Measurements from ENCODE around the gene ITGAX. TPM values are rescaled to one million over a fixed set of nuclear protein-coding genes. Genes with fewer than 3 reads are reported as not detected.

The ITGAX gene
- total RNA-seq, 1 donor from 2014 or later = 36.4 TPM

DNA sequence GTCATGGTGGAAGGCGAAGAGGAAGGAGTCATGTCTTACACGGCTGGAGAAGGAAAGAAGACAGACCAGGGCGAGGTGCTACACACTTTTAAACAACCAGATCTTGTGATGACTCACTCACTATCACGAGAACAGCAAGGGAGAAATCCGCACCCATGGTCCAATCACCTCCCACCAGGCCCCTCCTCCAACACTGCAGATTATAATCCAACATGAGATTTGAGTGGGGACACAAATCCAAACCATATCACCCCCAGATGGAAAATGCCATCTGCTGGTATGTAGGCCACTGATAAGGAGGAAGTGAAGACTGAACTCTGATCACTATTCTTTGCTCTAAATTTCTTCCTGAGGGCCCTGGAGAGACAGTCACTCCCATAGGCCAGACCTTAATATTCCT, 7.5 kb upstream of the ITGAX start:
- DNase-seq (ENCODE audit: low spot score) = no peak

DNA sequence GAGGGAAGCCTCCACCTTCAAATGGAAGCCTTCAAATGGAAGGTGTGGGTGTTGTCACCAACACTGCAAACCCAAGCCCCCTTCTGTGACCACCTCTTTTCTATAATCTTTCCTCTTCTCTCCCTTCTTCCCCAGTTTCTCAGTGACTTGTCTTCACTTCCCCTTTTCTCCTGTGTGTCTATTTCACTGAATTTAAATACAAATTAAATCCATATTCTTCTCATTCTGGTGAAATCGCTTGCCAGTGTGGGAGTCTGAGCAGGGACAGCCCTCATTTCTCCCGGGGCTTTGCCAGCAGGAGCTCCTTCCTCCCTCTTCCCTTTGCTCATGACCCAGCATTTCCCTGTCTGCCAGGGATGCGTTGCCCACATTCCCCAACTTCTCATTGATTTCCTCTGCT, 6.4 kb upstream of the ITGAX start:
- DNase-seq (ENCODE audit: low spot score) = no peak

DNA sequence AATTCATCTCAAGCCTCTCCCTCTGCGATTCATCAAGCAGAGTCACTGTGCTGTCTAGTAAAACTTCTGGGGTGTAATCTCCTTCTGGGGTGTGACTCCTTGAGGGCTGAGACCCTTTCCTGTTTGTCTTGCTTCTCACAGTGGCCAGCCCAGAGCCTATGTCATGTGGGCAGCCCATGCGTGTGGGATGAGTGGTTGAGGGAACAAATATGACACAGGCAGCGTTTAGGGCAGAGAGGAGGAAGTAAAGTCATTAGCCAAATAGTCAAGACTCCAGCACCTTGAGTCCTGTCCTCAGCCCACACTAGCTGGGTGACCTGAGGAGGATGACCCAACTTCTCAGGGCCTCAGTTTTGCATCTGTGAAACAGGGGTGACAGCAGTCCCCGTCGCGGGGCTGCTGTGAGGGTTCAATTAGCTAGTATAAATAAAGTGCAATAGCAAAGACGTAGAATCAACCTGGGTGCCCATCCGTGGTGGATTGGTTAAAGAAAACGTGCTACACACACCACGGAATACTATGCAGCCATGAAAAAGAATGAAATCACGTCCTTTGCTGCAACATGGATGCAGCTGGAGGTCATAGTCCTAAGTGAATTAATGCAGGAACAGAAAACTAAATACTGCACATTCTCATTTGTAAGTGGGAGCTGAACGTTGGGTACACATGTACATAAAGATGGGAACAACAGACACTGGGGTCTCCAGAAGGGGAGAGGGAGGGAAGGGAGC, 4.5 kb upstream of the ITGAX start:
- no peak for DNase-seq (ENCODE audit: low spot score)

DNA sequence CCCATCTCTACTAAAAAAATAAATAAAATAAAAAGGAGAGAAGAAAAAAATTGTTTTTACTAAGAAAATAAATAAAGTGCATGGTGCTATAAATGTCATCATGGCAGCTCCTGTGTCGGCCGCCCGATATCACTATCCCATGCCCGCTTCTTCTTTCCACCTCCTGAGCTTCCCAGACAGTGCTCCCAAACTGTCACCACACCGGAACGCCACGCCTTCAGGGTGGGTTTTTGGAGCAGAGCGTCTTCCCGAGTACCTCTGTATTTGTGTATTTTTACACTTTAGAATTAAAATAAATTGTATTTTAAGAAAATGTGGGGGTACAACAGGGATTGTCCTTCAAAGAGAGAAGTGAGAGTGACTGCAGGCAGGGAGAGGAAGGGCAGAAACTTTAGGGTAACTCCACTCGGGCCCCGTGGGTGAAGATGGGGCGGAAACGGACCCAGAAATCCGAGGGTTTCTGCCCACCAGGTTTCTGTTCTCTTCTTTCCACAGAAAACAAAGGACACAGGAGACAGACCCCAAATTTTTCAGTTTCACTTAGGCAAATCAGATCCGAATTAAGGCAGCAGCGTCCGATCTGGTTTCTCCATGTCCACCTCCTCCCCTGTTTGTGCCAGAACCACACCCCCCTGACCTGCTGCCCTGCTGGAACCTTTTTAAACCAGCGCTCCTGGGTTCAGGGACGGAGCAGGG, 3.6 kb upstream of the ITGAX start:
- DNase-seq (ENCODE audit: low spot score) = no peak

DNA sequence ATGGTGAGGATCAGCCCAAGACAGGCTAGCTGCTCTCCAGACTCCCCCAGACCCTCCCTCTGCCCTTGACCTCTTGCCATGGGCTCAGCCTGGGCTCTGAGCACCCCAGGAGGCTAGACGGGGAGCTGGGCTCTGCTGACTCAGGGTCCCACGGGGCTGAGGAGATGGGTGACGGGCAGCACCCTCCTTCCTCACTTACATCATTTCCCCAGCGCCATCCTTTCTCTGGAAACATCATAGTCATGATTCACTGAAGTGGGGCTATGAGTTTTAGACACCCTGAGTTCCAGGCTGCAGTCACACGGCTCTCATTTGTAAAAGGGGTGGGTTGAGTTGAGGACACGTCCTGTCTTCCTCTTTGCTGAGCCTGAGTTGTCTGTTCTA, 3.0 kb upstream of the ITGAX start:
- DNase-seq (ENCODE audit: low spot score) = no peak

DNA sequence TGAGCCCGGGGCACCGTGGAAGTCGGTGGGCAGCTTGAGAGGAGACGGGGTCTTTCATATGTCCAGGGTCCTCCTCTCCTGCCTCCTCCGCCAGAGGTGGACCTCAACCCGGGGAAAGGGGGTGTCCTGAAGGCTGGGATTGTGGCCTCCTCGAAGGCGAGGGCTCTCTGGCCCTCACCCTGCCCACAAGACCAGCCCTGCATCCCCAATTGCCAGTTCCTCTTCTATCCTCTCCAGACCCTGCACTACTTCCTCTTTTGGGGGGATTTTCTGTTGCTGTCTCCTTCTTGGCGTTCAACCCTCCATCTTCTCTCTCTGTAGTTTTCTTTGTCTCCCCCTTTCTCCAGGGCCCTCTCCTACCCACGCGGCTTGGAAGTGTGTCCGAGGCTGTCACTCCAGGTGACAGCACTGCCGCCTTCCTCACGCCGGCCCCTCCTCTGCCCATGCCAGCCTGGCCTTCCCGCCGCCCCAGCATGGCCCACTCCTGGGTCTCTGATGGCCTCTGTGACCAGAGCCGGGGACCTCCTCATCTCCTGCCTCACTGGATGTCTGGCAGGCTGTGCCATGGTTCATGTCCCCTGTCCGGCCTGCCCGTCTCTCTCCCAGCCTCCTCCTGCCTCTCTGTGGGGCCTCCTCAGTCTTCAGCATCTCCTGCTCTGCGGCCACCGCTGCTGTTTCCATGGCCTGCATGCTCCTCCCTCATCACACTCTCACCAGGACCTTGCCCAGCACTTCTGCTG, 2.4 kb upstream of the ITGAX start:
- no peak for DNase-seq (ENCODE audit: low spot score)

DNA sequence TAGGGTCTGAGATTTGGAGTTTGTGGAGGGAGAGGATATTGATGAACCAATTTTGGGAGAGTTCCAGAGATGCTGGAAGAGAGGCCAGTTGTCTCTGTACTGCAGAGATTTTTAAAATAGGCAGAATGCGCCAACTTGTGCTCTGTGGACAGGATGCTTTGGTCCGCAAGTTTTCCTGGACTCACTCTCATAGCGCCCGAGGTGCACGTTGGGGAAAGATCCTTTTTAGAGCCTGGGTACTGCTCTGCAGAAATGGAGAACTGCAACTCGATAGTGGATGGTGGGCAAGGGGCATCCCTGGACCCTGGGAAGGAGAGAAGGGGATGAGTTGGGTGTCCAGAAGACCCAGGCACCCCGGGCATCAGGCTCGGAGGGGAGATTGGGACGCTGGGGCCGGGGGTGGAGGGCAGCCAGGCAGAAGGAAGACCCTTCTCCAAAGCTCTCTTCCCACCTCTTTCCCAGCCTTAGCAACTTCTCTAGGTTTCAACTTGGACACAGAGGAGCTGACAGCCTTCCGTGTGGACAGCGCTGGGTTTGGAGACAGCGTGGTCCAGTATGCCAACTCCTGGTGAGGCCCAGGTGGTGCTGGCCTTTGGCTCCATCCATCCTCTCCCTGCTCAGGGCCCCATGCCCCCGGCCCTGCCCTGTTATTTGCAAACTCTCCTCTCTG, 590 bp downstream of the ITGAX start:
- DNase-seq (ENCODE audit: low spot score) = peak; percentile 81

DNA sequence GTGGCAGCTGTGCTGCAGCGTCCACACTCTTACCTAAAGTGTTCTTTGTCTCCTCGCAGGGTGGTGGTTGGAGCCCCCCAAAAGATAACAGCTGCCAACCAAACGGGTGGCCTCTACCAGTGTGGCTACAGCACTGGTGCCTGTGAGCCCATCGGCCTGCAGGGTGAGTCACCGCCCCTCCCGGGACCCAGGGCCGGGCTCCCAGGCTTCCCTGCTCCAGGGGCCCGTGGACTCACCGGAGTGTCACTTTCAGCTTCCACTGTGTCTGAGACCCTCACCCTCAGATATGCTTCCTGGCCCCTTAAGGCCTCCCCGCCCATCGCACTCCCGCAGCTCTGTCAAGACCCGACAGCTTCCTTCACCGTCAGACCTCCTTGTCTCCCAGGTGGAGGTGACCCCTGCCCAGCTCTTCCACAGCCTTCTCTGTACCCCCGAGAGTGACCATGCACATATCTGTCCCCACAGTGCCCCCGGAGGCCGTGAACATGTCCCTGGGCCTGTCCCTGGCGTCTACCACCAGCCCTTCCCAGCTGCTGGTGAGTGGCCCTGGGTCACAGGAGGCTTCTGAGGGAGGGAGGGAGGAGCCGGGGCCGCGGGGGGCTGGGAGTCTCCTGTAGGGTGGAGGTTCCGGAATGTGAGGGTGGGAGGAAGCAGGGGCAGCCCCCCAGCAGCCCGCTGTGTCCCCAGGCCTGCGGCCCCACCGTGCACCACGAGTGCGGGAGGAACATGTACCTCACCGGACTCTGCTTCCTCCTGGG, 1.8 kb downstream of the ITGAX start:
- DNase-seq (ENCODE audit: low spot score) = no peak

DNA sequence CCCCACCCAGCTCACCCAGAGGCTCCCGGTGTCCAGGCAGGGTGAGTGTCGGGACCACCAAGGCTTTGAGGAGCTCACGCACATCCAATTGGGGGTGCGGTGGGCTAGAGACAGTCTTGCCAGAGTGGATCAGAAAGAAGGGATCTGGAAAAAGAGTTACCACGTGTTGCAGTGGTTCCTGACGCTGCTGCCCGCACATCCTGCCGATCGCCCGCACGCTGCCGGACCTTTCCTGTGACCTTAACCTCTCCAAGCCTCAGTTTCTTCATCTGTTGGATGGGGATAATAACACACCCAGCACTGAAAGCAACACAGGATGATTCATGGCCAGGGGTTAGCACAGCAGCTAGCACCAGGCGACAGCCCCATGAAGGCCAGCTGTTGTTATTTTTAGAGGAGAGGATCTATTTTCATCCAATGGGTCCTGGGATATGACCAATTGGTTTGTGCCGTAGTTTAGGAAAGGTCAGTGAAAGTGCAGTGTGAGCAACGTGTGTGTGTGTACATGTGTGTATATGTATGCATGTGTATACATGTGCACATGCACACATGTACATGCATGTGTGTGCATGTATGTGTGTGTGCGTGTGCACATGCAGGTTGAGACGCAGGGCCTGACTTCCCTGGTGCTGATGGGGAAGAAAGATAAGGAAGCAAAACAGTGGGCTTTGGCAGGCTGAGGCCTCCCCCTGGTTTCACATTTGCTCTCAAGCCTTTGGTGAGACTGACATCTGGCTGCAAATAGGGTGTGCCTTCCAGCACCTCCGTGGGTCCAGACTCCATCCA, 2.5 kb downstream of the ITGAX start:
- DNase-seq (ENCODE audit: low spot score) = no peak

DNA sequence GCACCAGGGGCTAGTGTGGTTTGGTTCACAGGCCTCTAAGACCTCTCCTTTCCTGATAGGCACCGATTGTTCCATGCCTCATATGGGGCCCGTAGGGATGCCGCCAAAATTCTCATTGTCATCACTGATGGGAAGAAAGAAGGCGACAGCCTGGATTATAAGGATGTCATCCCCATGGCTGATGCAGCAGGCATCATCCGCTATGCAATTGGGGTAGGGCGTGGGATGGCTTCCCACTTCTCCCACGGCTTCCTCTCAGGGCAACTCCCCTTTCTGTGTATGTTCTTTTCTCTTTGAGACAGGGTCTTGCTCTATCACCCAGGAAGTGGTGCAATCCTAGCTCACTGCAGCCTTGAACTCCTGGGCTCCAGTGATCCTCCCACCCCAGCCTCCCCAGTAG, 5.3 kb downstream of the ITGAX start:
- no peak for DNase-seq (ENCODE audit: low spot score)

DNA sequence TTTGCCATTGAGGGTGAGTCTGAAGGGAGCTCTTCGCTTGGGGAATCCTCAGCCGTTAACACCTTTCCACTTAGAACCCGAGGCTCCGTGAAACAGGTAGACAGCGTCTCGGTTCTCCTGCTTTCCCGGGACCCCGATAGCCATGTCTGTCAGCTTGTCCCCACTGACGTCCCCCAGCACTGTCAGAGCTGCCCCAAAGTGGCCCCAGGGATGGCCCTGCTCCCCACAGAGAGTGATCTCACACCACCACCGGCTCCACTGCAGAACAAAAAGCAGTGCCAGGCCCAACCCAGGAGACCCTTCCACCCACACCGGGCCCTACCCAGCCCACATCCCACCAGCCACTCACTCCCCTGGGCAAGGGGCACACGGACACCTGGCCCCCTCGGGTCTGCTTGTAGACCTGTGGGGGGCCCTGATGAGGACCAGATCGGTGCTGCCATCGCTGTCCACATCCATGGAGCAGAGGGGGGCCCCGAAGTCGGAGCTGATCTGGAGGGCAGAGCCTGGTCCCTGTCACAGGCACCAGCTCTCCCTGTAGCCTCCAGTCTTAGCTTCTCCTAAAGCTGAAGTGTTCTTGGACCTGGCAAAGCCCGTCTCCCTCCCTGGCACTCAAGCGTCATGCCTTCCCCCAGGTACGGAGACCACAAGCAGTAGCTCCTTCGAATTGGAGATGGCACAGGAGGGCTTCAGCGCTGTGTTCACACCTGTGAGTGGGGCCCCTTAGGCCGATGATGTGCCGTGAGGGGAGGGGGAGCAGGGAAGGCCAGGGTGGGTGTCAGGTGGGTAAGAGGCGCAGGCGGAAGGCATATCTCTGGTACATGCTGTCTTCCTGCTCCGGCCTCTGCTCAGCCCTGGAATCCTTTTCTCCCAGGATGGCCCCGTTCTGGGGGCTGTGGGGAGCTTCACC, 6.5 kb downstream of the ITGAX start:
- no peak for DNase-seq (ENCODE audit: low spot score)

DNA sequence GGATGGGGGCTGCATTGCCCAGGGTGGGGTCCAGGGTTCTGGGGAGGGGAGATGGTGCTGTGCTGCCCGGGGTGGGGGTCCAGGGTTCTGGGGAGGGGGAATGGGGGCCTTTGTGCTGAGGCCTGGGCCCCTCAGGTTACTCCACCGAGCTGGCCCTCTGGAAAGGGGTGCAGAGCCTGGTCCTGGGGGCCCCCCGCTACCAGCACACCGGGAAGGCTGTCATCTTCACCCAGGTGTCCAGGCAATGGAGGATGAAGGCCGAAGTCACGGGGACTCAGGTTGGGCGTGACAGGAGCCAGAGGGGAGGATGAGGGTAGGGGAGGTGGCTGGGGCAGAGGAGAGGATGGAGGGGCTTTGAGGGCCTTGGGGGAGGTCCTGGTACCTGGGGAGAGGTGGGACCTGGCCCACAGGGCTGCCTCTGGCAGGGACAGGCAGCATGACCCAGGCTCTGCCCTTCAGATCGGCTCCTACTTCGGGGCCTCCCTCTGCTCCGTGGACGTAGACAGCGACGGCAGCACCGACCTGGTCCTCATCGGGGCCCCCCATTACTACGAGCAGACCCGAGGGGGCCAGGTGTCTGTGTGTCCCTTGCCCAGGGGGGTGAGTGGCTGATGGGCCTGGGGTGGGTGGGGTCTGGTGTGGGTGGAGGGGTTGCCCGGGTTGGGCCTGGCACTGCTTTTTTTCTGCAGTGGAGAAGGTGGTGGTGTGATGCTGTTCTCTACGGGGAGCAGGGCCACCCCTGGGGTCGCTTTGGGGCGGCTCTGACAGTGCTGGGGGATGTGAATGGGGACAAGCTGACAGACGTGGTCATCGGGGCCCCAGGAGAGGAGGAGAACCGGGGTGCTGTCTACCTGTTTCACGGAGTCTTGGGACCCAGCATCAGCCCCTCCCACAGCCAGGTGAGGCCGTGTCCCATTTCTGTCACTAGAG, 7.8 kb downstream of the ITGAX start:
- DNase-seq (ENCODE audit: low spot score) = peak; percentile 62

DNA sequence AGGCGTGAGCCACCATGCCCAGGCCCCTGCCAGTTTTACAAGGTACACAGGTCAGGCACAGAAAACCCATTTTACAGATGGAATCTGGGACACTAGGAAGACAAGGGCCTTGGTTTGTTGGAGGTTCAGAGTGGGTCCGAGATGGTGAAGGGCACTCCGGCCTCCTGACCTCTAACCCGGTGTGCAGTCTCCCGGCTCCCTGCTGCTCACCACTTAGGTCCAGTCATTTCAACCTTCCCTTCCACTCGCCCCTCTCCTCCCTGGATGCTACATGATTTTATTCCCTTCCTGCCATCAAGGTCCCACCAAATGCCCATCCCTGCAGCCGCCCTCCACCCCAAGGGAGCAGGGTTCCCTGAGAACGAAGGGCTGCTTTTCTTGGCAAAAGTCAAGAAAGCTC, 8.7 kb downstream of the ITGAX start:
- peak; percentile 64 for DNase-seq (ENCODE audit: low spot score)

DNA sequence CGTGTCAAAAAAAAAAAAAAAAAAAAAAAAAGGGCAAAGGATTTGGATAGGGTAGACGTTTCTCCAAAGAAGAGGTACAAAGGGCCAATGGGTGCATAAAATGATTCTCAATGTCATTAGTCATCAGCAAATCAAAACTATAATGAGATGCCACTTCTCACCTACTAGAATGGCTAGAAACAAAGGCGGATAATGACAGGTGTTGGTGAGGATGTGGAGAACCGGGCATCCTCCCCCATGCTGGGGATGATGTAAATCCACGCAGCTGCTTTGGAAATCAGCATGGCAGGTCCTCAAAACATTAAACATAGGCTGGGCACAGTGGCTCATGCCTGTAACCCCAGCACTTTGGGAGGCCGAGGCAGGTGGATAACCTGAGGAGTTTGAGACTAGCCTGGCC, 9.4 kb downstream of the ITGAX start:
- peak; percentile 41 for DNase-seq (ENCODE audit: low spot score)

DNA sequence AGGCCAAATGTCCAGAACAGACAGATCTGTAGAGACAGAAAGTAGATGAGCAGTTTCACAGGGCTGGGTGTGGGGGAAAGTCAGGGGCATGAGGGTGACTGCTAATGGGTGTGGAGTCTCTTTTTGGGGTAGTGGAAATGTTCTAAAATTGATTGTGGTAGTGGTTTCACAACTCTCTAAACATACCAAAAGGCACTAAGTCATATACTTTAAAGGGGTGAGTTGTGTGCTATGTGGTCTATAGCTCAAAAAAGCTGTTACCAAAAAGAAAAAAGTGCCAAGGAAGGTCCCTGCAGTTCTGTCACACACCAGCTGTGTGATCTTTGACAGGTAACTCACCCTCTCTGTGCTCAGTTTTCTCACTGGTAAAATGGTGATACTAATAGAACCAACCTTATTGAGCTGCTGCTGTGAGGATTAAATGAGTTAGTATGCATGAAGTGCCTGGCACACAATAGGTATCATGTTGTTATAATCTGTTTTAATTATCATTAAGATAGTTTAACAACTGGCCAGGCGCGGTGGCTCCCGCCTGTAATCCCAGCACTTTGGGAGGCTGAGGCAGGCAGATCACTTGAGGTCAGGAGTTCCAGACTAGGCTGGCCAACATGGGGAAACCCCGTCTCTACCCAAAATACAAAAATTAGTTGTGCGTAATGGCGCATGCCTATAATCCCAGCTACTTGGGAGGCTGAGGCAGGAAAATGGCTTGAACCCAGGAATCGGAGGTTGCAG, 10.3 kb downstream of the ITGAX start:
- DNase-seq (ENCODE audit: low spot score) = peak; percentile 30

DNA sequence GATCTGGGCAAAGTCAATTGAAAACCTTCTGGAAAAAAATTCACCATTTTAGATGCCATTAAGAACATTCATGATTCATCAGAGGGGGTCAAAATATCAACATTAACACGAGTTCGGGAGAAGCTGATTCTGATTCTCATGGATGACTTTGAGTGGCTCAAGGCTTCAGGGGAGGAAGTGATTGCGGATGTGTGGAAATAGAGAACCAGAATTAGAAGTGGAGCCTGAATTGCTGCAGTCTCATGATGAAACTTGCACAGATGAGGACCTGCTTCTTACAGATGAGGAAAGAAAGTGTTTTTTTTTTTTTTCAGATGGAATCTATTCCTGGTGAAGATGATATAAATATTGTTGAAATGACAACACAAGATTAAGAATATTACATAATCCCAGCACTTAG, 12.9 kb downstream of the ITGAX start:
- no peak for DNase-seq (ENCODE audit: low spot score)

DNA sequence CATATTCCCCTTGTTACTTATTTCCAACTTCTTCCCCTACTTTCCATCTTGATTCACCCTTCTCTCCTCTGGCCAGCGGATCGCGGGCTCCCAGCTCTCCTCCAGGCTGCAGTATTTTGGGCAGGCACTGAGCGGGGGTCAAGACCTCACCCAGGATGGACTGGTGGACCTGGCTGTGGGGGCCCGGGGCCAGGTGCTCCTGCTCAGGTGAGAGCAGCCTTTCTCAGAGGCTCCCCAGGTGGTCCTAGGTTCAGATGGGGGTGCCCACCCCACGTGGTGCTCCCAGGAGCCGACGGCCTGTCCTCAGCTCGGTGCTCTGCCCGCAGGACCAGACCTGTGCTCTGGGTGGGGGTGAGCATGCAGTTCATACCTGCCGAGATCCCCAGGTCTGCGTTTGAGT, 16.0 kb downstream of the ITGAX start:
- no peak for DNase-seq (ENCODE audit: low spot score)

Measured in mesenteric fat pad (tissue), 1 donor.